ENCODE measurements around the gene PTPN4.

DNA sequence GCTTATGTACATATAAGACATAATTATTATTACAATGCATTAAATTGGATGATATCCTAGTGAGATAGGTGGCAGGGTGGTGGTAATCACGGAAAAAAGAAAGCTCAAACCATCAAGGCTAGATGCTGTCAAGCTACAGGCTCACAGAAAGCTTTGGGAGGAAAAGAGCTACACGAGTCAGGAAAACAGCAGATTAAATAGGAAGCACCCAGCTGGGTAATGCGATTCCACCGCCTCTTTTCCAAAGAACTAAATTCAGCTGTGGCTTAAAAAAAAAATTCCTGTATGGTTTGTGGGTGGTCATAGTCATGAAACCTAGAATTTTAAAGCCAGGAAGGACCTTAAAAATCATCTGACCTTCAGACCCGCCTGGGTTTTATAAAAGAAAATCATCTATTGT lies 23.7 kb upstream of the PTPN4 start:
- TF ChIP-seq, protein P1, sequence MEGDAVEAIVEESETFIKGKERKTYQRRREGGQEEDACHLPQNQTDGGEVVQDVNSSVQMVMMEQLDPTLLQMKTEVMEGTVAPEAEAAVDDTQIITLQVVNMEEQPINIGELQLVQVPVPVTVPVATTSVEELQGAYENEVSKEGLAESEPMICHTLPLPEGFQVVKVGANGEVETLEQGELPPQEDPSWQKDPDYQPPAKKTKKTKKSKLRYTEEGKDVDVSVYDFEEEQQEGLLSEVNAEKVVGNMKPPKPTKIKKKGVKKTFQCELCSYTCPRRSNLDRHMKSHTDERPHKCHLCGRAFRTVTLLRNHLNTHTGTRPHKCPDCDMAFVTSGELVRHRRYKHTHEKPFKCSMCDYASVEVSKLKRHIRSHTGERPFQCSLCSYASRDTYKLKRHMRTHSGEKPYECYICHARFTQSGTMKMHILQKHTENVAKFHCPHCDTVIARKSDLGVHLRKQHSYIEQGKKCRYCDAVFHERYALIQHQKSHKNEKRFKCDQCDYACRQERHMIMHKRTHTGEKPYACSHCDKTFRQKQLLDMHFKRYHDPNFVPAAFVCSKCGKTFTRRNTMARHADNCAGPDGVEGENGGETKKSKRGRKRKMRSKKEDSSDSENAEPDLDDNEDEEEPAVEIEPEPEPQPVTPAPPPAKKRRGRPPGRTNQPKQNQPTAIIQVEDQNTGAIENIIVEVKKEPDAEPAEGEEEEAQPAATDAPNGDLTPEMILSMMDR (IDR thresholded peaks at IDR 0.05) = no peak
- TF ChIP-seq POLR2AphosphoS5 (IDR thresholded peaks at IDR 0.05) = no peak
